Measurements from ENCODE around the gene ATXN7.

Gene ATXN7

GRCh38 chr3:63908081-63908736, 44.5 kb downstream of the ATXN7 start:
- no peaks in the 10 kb centered on the region for H3K27me3 ChIP-seq (ENCODE audit: control insufficient read depth, insufficient read depth, low read length)
- no peaks in the 10 kb centered on the region; the same call in 1 of the 2 replicates for H3K36me3 ChIP-seq (ENCODE audit: control insufficient read depth, insufficient read depth, low read length)
- H3K4me3 ChIP-seq (ENCODE audit: low read depth, low read length): no peak overlapping the region
- no peak overlapping the region for H3K9ac ChIP-seq (ENCODE audit: low read depth, low read length)
- H3K9me3 ChIP-seq (ENCODE audit: control insufficient read depth, insufficient read depth, low read length): no peaks in the 10 kb centered on the region
- H3K4me1 ChIP-seq (ENCODE audit: control insufficient read depth, insufficient read depth, low read length): peaks cover 15% of the 10 kb centered on the region; the same call in 1 of the 2 replicates
- H3K27ac ChIP-seq (ENCODE audit: low read depth, low read length): no peak overlapping the region

GRCh38 chr3:63908776-63909175, 45.1 kb downstream of the ATXN7 start:
- Histone ChIP-seq H3K9ac (ENCODE audit: low read depth, low read length) (no peak overlapping the region), H3K36me3 (ENCODE audit: control insufficient read depth, insufficient read depth, low read length) (no peaks in the 10 kb centered on the region; the same call in 1 of the 2 replicates), H3K4me3 (ENCODE audit: low read depth, low read length) (no peak overlapping the region), H3K27ac (ENCODE audit: low read depth, low read length) (no peak overlapping the region), H3K4me1 (ENCODE audit: control insufficient read depth, insufficient read depth, low read length) (peaks cover 20% of the 10 kb centered on the region; the same call in 1 of the 2 replicates), H3K27me3 (ENCODE audit: control insufficient read depth, insufficient read depth, low read length) (peaks cover 3% of the 10 kb centered on the region; the same call in 1 of the 2 replicates), H3K9me3 (ENCODE audit: control insufficient read depth, insufficient read depth, low read length) (no peaks in the 10 kb centered on the region)

- no peak overlapping the region for H3K9ac ChIP-seq (ENCODE audit: low read depth, low read length)
- peaks cover 23% of the 10 kb centered on the region; the same call in 1 of the 2 replicates for H3K4me1 ChIP-seq (ENCODE audit: control insufficient read depth, insufficient read depth, low read length)
- no peaks in the 10 kb centered on the region; the same call in 1 of the 2 replicates for H3K36me3 ChIP-seq (ENCODE audit: control insufficient read depth, insufficient read depth, low read length)
- H3K4me3 ChIP-seq (ENCODE audit: low read depth, low read length): no peak overlapping the region
- H3K9me3 ChIP-seq (ENCODE audit: control insufficient read depth, insufficient read depth, low read length): no peaks in the 10 kb centered on the region
- peaks cover 6% of the 10 kb centered on the region; the same call in 1 of the 2 replicates for H3K27me3 ChIP-seq (ENCODE audit: control insufficient read depth, insufficient read depth, low read length)
- no peak overlapping the region for H3K27ac ChIP-seq (ENCODE audit: low read depth, low read length)
Observed at GRCh38 chr3:63909431-63909830, 45.8 kb downstream of the ATXN7 start.

- Histone ChIP-seq H3K36me3 (ENCODE audit: control insufficient read depth, insufficient read depth, low read length) (peaks cover 3% of the 10 kb centered on the region; the same call in 1 of the 2 replicates), H3K27ac (ENCODE audit: low read depth, low read length) (no peak overlapping the region), H3K9me3 (ENCODE audit: control insufficient read depth, insufficient read depth, low read length) (no peaks in the 10 kb centered on the region), H3K4me1 (ENCODE audit: control insufficient read depth, insufficient read depth, low read length) (peaks cover 23% of the 10 kb centered on the region; the same call in 1 of the 2 replicates), H3K4me3 (ENCODE audit: low read depth, low read length) (no peak overlapping the region), H3K9ac (ENCODE audit: low read depth, low read length) (no peak overlapping the region), H3K27me3 (ENCODE audit: control insufficient read depth, insufficient read depth, low read length) (peaks cover 6% of the 10 kb centered on the region; the same call in 1 of the 2 replicates)
Observed at GRCh38 chr3:63910001-63910400, 46.3 kb downstream of the ATXN7 start.

- Histone ChIP-seq H3K27ac (ENCODE audit: low read depth, low read length) (no peak overlapping the region), H3K9me3 (ENCODE audit: control insufficient read depth, insufficient read depth, low read length) (no peaks in the 10 kb centered on the region), H3K36me3 (ENCODE audit: control insufficient read depth, insufficient read depth, low read length) (peaks cover 7% of the 10 kb centered on the region), H3K9ac (ENCODE audit: low read depth, low read length) (no peak overlapping the region), H3K4me3 (ENCODE audit: low read depth, low read length) (peak overlapping the region; percentile 71), H3K27me3 (ENCODE audit: control insufficient read depth, insufficient read depth, low read length) (peaks cover 6% of the 10 kb centered on the region; the same call in 1 of the 2 replicates), H3K4me1 (ENCODE audit: control insufficient read depth, insufficient read depth, low read length) (peaks cover 23% of the 10 kb centered on the region; the same call in 1 of the 2 replicates)
Observed at GRCh38 chr3:63910891-63911290, 47.2 kb downstream of the ATXN7 start.

- Histone ChIP-seq H3K9me3 (ENCODE audit: control insufficient read depth, insufficient read depth, low read length) (no peaks in the 10 kb centered on the region), H3K27ac (ENCODE audit: low read depth, low read length) (peak overlapping the region; percentile 89), H3K4me1 (ENCODE audit: control insufficient read depth, insufficient read depth, low read length) (peaks cover 23% of the 10 kb centered on the region; the same call in 1 of the 2 replicates), H3K36me3 (ENCODE audit: control insufficient read depth, insufficient read depth, low read length) (peaks cover 13% of the 10 kb centered on the region), H3K4me3 (ENCODE audit: low read depth, low read length) (peak overlapping the region; percentile 71), H3K9ac (ENCODE audit: low read depth, low read length) (peak overlapping the region; percentile 76; the same call in 1 of the 2 replicates), H3K27me3 (ENCODE audit: control insufficient read depth, insufficient read depth, low read length) (peaks cover 6% of the 10 kb centered on the region; the same call in 1 of the 2 replicates)
Observed at GRCh38 chr3:63911509-63911872, 47.8 kb downstream of the ATXN7 start.

- peaks cover 6% of the 10 kb centered on the region; the same call in 1 of the 2 replicates for H3K27me3 ChIP-seq (ENCODE audit: control insufficient read depth, insufficient read depth, low read length)
- peak within 1 kb of the TSS; percentile 71 for H3K4me3 ChIP-seq (ENCODE audit: low read depth, low read length)
- peaks cover 17% of the 10 kb centered on the region for H3K36me3 ChIP-seq (ENCODE audit: control insufficient read depth, insufficient read depth, low read length)
Observed at GRCh38 chr3:63911873-63912767, 48.5 kb downstream of the ATXN7 start, which contains the start of gene SCAANT1. SCAANT1 (minus strand) TSS chr3:63912383.

GRCh38 chr3:63912768-63913588, 49.3 kb downstream of the ATXN7 start:
- H3K27ac ChIP-seq (ENCODE audit: low read depth, low read length): peak overlapping the region; percentile 89

More at GRCh38 chr3:63911873-63912767, 48.5 kb downstream of the ATXN7 start, which contains the start of gene SCAANT1:
- H3K9ac ChIP-seq (ENCODE audit: low read depth, low read length): peak within 1 kb of the TSS; percentile 76
- H3K9me3 ChIP-seq (ENCODE audit: control insufficient read depth, insufficient read depth, low read length): no peaks in the 10 kb centered on the region
- peak within 1 kb of the TSS; percentile 89 for H3K27ac ChIP-seq (ENCODE audit: low read depth, low read length)
- peaks cover 23% of the 10 kb centered on the region; the same call in 1 of the 2 replicates for H3K4me1 ChIP-seq (ENCODE audit: control insufficient read depth, insufficient read depth, low read length)

GRCh38 chr3:63914312-63914711, 50.6 kb downstream of the ATXN7 start:
- Histone ChIP-seq H3K9ac (ENCODE audit: low read depth, low read length) (no peak overlapping the region), H3K36me3 (ENCODE audit: control insufficient read depth, insufficient read depth, low read length) (peaks cover 33% of the 10 kb centered on the region), H3K27ac (ENCODE audit: low read depth, low read length) (no peak overlapping the region), H3K27me3 (ENCODE audit: control insufficient read depth, insufficient read depth, low read length) (peaks cover 6% of the 10 kb centered on the region; the same call in 1 of the 2 replicates), H3K4me3 (ENCODE audit: low read depth, low read length) (no peak overlapping the region), H3K9me3 (ENCODE audit: control insufficient read depth, insufficient read depth, low read length) (no peaks in the 10 kb centered on the region), H3K4me1 (ENCODE audit: control insufficient read depth, insufficient read depth, low read length) (peaks cover 23% of the 10 kb centered on the region; the same call in 1 of the 2 replicates)

More at GRCh38 chr3:63912768-63913588, 49.3 kb downstream of the ATXN7 start:
- Histone ChIP-seq H3K9ac (ENCODE audit: low read depth, low read length) (peak overlapping the region; percentile 76; the same call in 1 of the 2 replicates), H3K36me3 (ENCODE audit: control insufficient read depth, insufficient read depth, low read length) (peaks cover 24% of the 10 kb centered on the region), H3K9me3 (ENCODE audit: control insufficient read depth, insufficient read depth, low read length) (no peaks in the 10 kb centered on the region), H3K4me3 (ENCODE audit: low read depth, low read length) (peak overlapping the region; percentile 71), H3K27me3 (ENCODE audit: control insufficient read depth, insufficient read depth, low read length) (peaks cover 6% of the 10 kb centered on the region; the same call in 1 of the 2 replicates), H3K4me1 (ENCODE audit: control insufficient read depth, insufficient read depth, low read length) (peaks cover 23% of the 10 kb centered on the region; the same call in 1 of the 2 replicates)

GRCh38 chr3:63918321-63918720, 54.7 kb downstream of the ATXN7 start:
- peaks cover 7% of the 10 kb centered on the region; the same call in 1 of the 2 replicates for H3K4me1 ChIP-seq (ENCODE audit: control insufficient read depth, insufficient read depth, low read length)
- H3K27ac ChIP-seq (ENCODE audit: low read depth, low read length): no peak overlapping the region
- H3K27me3 ChIP-seq (ENCODE audit: control insufficient read depth, insufficient read depth, low read length): peaks cover 6% of the 10 kb centered on the region; the same call in 1 of the 2 replicates
- no peak overlapping the region for H3K9ac ChIP-seq (ENCODE audit: low read depth, low read length)
- H3K4me3 ChIP-seq (ENCODE audit: low read depth, low read length): no peak overlapping the region
- H3K9me3 ChIP-seq (ENCODE audit: control insufficient read depth, insufficient read depth, low read length): no peaks in the 10 kb centered on the region
- H3K36me3 ChIP-seq (ENCODE audit: control insufficient read depth, insufficient read depth, low read length): peaks cover 44% of the 10 kb centered on the region
